ENCODE data around the gene RFXAP.

DNA sequence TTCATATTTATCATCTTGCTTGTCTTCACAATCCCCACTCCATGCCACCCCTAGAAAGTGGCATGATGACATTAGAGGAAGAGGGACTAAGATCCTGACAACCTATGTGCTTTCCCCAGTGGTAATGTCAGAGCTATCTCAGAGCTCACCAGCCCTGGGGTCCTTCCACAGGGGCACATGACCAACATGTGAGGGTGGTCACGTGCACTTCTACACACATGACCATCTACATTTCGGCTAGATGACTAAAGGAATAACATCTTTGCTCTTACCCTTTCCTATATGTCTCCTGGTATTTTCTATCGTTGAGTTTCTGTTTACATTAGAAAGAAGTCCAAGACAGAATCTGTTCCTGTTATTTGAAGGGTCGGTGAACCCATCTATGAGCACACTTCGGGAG, 46.2 kb downstream of the RFXAP start:
- TF ChIP-seq POLR2AphosphoS5 (IDR thresholded peaks at IDR 0.05) (no peak), POLR2A (IDR thresholded peaks at IDR 0.05) (no peak), EP300 (IDR thresholded peaks at IDR 0.05) (no peak)
- TF ChIP-seq, protein P1, sequence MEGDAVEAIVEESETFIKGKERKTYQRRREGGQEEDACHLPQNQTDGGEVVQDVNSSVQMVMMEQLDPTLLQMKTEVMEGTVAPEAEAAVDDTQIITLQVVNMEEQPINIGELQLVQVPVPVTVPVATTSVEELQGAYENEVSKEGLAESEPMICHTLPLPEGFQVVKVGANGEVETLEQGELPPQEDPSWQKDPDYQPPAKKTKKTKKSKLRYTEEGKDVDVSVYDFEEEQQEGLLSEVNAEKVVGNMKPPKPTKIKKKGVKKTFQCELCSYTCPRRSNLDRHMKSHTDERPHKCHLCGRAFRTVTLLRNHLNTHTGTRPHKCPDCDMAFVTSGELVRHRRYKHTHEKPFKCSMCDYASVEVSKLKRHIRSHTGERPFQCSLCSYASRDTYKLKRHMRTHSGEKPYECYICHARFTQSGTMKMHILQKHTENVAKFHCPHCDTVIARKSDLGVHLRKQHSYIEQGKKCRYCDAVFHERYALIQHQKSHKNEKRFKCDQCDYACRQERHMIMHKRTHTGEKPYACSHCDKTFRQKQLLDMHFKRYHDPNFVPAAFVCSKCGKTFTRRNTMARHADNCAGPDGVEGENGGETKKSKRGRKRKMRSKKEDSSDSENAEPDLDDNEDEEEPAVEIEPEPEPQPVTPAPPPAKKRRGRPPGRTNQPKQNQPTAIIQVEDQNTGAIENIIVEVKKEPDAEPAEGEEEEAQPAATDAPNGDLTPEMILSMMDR (IDR thresholded peaks at IDR 0.05) = no peak
